Activated CD4-positive, alpha-beta memory T cell treated with anti-CD3 and anti-CD28 coated beads for 36 hours (primary cell): ENCODE data around the gene CAPZB. TPM values are rescaled to one million over a fixed set of nuclear protein-coding genes. Genes with fewer than 3 reads are reported as not detected.

Source experiments
- CTCF ChIA-PET: fragments of 350-600 bp; sonication (Branson Sonifier 250); formaldehyde crosslinking; loops from one replicate; lab custom pipeline; 2021; ENCODE audit warnings: antibody characterized with exemption, inconsistent platforms; lab: Charles Lee
- POLR2A ChIA-PET: fragments of 350-600 bp; sonication (Branson Sonifier 250); formaldehyde crosslinking; loops from one replicate; lab custom pipeline; 2021; ENCODE audit warnings: antibody characterized with exemption; lab: Charles Lee
- DNase-seq: peaks from one replicate; pipeline ENCODE4 v3.0.0-alpha.2; 2020
- H3K27ac Mint-ChIP-seq: one replicate; pipeline ENCODE4 v1.8.0; 2021; ENCODE audit warnings: mixed read lengths
- H3K27me3 Mint-ChIP-seq: one replicate; pipeline ENCODE4 v1.8.0; 2021; ENCODE audit warnings: mixed read lengths
- H3K36me3 Mint-ChIP-seq: one replicate; pipeline ENCODE4 v1.8.0; 2021; ENCODE audit warnings: mixed read lengths
- H3K4me1 Mint-ChIP-seq: one replicate; pipeline ENCODE4 v1.8.0; 2021; ENCODE audit warnings: low read depth, mixed read lengths
- H3K4me3 Mint-ChIP-seq: one replicate; pipeline ENCODE4 v1.8.0; 2021; ENCODE audit warnings: mild to moderate bottlenecking, mixed read lengths
- H3K9me3 Mint-ChIP-seq: one replicate; pipeline ENCODE4 v1.8.0; 2021; ENCODE audit warnings: mixed read lengths
- intact Hi-C: fragments of 100-400 bp; cut with micrococcal nuclease; formaldehyde crosslinking; loops from one replicate; pipeline ENCODE4 v1.15.1; 2023
- total RNA-seq, 2 experiments: library from RNA; stranded (reverse); gene quantifications; one replicate each; pipeline ENCODE4 v1.2.3, GENCODE V29; 2021

CAPZB gene
- total RNA-seq, 2 experiments from 2014 or later, result 388 to 419 TPM

DNA sequence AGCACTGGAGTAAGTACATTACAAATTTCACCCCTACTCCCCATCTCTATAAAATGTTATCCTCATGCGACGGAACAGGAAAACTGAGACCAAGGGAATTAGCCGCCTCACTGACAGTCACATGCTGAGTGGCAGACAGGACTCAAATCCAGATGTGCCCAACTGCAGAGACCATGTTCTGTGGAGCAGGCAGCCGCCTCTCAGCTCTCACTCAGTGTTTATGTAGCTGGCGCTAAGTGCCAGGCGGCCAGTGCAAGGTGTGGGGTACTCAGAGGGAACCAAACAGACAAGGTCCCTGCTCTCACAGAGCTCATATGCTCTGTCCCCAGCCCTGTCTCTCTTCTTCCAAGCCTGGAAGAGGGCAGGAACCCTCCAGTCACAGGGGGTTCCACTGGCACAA is 5.1 kb downstream of the CAPZB start:
- H3K9me3 Mint-ChIP-seq, result no peaks in the 10 kb centered on the region
- peaks cover 87% of the 10 kb centered on the region for H3K4me1 Mint-ChIP-seq
- H3K36me3 Mint-ChIP-seq, result peaks cover 10% of the 10 kb centered on the region
- intact Hi-C loops, result loop anchor here (10.0 kb wide), 1 partner anchor 525 kb away; the partner anchor contains the start of gene IFFO2
- H3K4me3 Mint-ChIP-seq, result no peak overlapping the region
- DNase-seq, result no peak
- POLR2A ChIA-PET, result interaction anchor here (0.7 to 1.8 kb wide), 2 partner anchors 8 to 16 kb away, joined by 3 to 4 read pairs; no protein-coding TSS in a partner anchor
- no peaks in the 10 kb centered on the region for H3K27me3 Mint-ChIP-seq
- no peak overlapping the region for H3K27ac Mint-ChIP-seq
- CTCF ChIA-PET, result interaction anchor here (1.8 kb wide), 1 partner anchor 47 kb away, joined by 4 read pairs; no protein-coding TSS in a partner anchor

DNA sequence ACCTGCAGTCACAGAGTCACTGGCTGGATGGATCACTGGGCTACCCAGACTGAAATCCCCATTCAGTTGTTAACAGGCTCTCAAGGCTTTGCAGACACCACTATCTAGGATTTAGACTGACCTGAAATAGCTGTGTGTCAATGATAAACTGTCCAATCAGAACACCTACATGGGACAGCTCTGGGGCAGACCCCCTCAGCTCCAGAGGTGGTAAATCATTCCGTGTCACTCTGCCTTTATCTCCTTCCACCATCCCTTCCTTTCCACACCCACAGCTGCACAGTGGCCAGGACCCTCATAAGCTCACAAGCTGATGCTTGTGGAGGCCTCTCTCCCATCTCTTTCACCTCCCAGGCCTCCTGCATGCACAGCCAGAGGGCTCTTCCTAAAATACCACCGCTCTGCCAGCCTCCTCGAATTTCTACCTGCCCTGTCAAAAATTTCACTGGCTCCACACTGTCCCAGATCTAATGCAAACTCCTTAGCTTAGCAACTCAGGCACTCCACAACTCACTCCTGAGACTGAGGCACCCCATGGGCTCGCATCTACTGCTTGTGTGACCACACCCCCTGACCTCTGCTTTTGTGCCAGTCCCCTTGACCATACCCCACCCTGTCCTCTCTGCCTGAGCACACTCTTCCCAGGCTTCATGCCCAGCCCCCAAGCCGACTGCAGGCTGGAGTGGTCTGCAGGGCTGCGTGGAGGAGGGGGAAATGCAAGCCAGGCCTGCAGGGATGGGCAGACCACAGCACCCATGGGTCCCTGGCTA is 5.8 kb downstream of the CAPZB start:
- H3K4me3 Mint-ChIP-seq, result no peak overlapping the region

DNA sequence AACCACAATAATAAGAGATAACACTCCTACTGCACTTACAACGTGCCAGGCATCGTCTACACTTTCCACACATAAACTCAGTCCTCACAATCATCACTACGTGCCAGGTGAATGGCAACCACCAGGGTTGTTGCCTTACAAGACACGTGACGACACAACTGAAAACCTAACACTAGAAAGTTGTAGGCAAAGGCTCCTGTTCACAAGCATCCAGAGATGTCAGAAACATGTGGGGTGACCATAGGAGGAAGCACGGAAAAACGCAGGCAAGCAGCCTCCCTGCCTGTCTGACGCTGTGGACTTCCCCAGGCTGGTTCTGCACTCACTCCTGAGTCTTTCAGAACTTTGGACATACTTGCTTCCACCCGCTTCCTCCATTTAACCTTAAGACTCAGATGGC is 7.0 kb downstream of the CAPZB start:
- ChIA-PET CTCF (interaction anchor here (0.9 to 1.4 kb wide), 4 partner anchors 9 to 104 kb away, joined by 3 to 6 read pairs (median 4); no protein-coding TSS in a partner anchor), POLR2A (interaction anchor here (0.8 to 2.1 kb wide), 2 partner anchors 10 to 13 kb away, joined by 3 to 9 read pairs; no protein-coding TSS in a partner anchor)
- no peak for DNase-seq
- Mint-ChIP-seq H3K36me3 (peaks cover 13% of the 10 kb centered on the region), H3K9me3 (no peaks in the 10 kb centered on the region), H3K4me3 (peak overlapping the region; percentile 4), H3K27me3 (no peaks in the 10 kb centered on the region), H3K4me1 (peaks cover 98% of the 10 kb centered on the region), H3K27ac (peak overlapping the region; percentile 93)
- intact Hi-C loops, result no loop called here

More for the DNA sequence above, 5.8 kb downstream of the CAPZB start:
- Mint-ChIP-seq H3K9me3 (no peaks in the 10 kb centered on the region), H3K27me3 (no peaks in the 10 kb centered on the region), H3K4me1 (peaks cover 94% of the 10 kb centered on the region), H3K36me3 (peaks cover 16% of the 10 kb centered on the region), H3K27ac (peak overlapping the region; percentile 47)
- ChIA-PET CTCF (interaction anchor here (1.3 to 1.8 kb wide), 2 partner anchors 8 to 46 kb away, joined by 4 to 6 read pairs; no protein-coding TSS in a partner anchor), POLR2A (interaction anchor here (0.7 to 1.2 kb wide), 2 partner anchors 8 to 17 kb away, joined by 3 read pairs; no protein-coding TSS in a partner anchor)
- intact Hi-C loops, result loop anchor here (10.0 kb wide), 1 partner anchor 525 kb away; the partner anchor contains the start of gene IFFO2
- no peak for DNase-seq

DNA sequence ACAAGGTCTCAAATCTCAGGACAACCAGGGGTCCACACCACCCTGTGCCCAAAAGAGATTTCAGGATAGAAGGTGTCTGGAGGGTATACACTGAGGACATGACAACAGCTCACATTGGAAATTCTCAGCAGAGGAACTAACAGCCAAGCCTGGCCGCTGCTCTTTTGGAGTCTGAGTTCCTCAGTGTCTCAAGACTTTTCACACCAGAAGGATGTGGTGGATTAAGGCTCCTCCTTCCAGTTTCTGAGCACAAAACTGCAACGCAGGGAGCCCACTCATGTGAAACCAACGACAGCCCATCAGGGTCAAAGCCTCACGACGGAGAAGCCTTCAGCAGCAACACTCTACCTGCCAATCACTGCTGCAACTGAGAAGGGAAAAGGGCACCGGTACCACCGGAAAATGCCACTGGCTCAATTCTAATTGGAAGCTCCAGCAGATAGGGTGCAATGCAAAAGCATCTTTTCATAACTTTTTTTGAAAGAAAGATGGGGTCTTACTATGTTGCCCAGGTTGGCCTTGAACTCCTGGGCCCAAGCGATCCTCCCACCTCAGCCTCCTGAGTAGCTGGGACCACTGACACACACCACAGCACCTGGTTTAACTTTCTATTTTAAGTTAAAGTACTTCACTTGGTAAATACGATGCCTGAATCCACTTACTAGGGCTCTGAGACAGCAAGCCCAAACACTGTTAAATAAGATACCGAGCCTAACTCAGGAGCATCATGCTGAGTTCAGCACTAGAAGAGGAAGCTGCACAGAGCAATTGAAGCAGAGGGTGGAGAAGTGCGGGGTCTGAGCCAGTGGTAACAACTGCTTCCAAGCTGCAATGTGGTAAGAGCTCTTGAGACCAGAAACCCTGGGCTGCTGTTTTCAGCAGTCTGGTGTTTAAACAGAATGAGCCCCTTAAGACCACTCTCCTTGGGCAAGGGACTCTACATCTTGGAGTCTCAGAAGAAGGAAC is 7.8 kb downstream of the CAPZB start:
- POLR2A ChIA-PET, result interaction anchor here (0.8 to 2.1 kb wide), 6 partner anchors 8 to 29 kb away, joined by 3 to 9 read pairs (median 4); partner anchors contain the start of gene CAPZB
- Mint-ChIP-seq H3K36me3 (peaks cover 8% of the 10 kb centered on the region), H3K27ac (peak overlapping the region; percentile 93), H3K4me1 (peaks cover 96% of the 10 kb centered on the region), H3K4me3 (peak overlapping the region; percentile 59), H3K27me3 (no peaks in the 10 kb centered on the region), H3K9me3 (no peaks in the 10 kb centered on the region)
- intact Hi-C loops, result loop anchor here (1.0 to 2.0 kb wide), 3 partner anchors 8 to 23 kb away; no protein-coding TSS in a partner anchor
- CTCF ChIA-PET, result interaction anchor here (0.8 to 1.4 kb wide), 6 partner anchors 10 to 177 kb away, joined by 3 to 5 read pairs (median 4); no protein-coding TSS in a partner anchor
- peak; percentile 68 for DNase-seq

DNA sequence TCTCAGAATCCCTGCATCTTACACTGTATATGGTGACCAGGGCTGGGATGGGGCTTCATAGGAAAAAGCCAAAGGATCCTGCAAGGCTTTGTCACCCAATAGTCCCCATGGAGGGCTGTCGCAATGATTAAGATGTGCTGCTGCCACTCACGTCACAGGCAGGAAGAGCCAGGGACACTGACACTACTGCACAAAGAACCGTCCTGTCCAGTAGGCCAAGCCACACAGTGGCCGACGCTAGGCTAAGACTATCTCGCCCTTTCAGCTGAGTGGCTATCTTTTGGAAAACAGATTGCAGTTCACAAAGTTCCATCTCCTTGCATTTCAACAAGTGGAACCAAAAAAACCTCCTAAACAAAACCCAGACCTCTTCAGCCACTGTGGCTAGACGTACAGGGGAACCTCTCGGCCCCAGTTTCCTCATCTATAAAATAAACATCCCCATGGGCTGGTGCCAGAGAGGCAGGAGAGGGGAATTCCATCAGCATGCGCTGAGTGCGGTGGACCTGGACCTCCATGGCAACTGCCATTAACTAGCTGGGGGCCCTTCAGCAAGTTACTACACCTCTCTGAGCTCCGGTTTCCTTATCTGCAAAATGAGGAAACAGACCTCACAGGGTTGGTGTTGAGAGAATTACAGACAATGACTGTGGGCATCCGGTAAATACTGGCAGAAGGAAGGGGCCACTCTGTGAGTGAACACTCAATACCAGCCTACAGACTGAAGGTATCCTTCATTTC is 8.7 kb downstream of the CAPZB start:
- peak; percentile 63 for DNase-seq
- peaks cover 14% of the 10 kb centered on the region for H3K36me3 Mint-ChIP-seq
- H3K27me3 Mint-ChIP-seq, result no peaks in the 10 kb centered on the region
- H3K4me3 Mint-ChIP-seq, result peak overlapping the region; percentile 59
- CTCF ChIA-PET, result interaction anchor here (0.8 to 1.4 kb wide), 4 partner anchors 11 to 178 kb away, joined by 3 to 5 read pairs (median 4); no protein-coding TSS in a partner anchor
- H3K27ac Mint-ChIP-seq, result peak overlapping the region; percentile 93
- no peaks in the 10 kb centered on the region for H3K9me3 Mint-ChIP-seq
- intact Hi-C loops, result loop anchor here (1.0 to 2.0 kb wide), 3 partner anchors 7 to 22 kb away; no protein-coding TSS in a partner anchor
- H3K4me1 Mint-ChIP-seq, result peaks cover 94% of the 10 kb centered on the region
- POLR2A ChIA-PET, result interaction anchor here (0.6 to 2.1 kb wide), 6 partner anchors 8 to 121 kb away, joined by 3 to 9 read pairs (median 4); partner anchors contain the start of gene CAPZB

DNA sequence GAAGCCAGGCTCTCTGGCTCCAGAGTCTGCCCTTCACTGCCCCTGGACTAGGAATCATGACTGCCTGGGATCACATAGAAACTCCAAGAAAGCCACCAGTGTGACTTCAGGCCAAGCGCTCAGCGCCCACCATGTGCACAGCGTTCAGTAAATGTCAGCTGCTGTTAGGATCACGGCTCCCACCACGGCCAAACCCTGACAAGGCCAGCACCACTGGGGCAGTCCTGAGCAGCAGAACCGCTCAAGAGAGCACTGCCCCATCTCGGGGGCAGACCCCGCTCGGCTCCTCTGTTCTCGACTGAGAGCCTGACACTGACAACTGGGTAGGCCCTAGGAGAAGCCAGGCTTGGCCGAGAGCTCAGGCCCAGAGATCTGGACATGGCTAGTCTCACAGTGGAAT is 10.0 kb downstream of the CAPZB start:
- intact Hi-C loops, result no loop called here
- DNase-seq, result no peak
- Mint-ChIP-seq H3K4me3 (no peak overlapping the region), H3K36me3 (peaks cover 14% of the 10 kb centered on the region), H3K9me3 (no peaks in the 10 kb centered on the region), H3K4me1 (peaks cover 94% of the 10 kb centered on the region), H3K27me3 (no peaks in the 10 kb centered on the region), H3K27ac (peak overlapping the region; percentile 93)
- ChIA-PET CTCF (interaction anchor here (1.4 kb wide), 1 partner anchor 107 kb away, joined by 3 read pairs; no protein-coding TSS in a partner anchor), POLR2A (no interaction called here)

DNA sequence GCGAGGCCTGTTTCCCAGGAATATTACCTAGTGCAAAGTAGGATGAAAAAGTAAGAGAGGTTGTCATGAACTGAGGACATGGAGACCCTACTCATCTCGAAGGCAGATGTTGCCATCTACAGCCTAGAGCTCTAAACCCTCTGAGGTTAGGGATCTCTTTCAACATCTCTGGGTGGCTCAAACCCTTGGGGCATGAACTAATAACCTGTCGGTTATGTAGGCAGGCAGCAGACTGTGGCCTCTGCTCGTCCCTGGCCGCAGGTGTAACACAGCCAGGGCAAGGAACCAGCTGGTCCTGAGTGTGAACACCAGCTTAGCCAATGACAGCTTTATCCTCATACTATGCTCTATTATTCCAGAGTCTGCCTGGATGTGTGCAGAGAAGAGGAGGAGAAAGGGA is 13.2 kb downstream of the CAPZB start:
- Mint-ChIP-seq H3K4me3 (no peak overlapping the region), H3K27ac (peak overlapping the region; percentile 66), H3K36me3 (peaks cover 14% of the 10 kb centered on the region), H3K9me3 (no peaks in the 10 kb centered on the region), H3K4me1 (peaks cover 94% of the 10 kb centered on the region), H3K27me3 (no peaks in the 10 kb centered on the region)
- POLR2A ChIA-PET, result interaction anchor here (1.4 to 1.5 kb wide), 2 partner anchors 9 to 17 kb away, joined by 4 read pairs; no protein-coding TSS in a partner anchor
- intact Hi-C loops, result no loop called here
- CTCF ChIA-PET, result interaction anchor here (0.7 to 2.1 kb wide), 2 partner anchors 110 to 182 kb away, joined by 3 to 7 read pairs; no protein-coding TSS in a partner anchor
- DNase-seq, result no peak

DNA sequence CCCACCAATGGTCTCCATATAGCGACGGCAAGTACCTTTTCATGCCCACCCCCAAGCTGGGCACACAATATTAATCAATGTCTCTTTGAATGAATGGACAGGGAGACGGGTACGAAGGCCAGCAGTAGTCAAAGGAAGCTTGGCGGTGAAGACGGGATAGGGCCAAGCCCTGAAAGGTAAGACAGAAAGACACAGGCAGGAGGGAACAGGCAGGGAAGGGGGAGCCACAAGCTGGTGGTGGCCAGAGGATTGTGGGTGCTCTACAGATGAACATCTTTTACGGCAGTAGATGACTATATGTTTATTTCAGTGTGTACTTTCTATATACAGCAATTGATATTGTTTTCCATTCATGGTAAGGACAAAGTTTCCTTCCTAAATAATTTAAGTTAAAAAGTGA is 16.3 kb downstream of the CAPZB start:
- ChIA-PET POLR2A (interaction anchor here (1.1 to 4.1 kb wide), 4 partner anchors 8 to 16 kb away, joined by 4 to 15 read pairs (median 7); partner anchors contain the start of gene CAPZB), CTCF (interaction anchor here (0.7 to 2.2 kb wide), 6 partner anchors 10 to 178 kb away, joined by 3 to 9 read pairs (median 4); no protein-coding TSS in a partner anchor)
- intact Hi-C loops, result loop anchor here (1.0 to 10.0 kb wide), 4 partner anchors 8 to 214 kb away; partner anchors contain the start of genes CAPZB, EMC1 and MRTO4
- peak; percentile 50 for DNase-seq
- Mint-ChIP-seq H3K9me3 (no peaks in the 10 kb centered on the region), H3K27ac (peak overlapping the region; percentile 91), H3K36me3 (peaks cover 16% of the 10 kb centered on the region), H3K4me3 (peak overlapping the region; percentile 39), H3K4me1 (peaks cover 88% of the 10 kb centered on the region), H3K27me3 (no peaks in the 10 kb centered on the region)

DNA sequence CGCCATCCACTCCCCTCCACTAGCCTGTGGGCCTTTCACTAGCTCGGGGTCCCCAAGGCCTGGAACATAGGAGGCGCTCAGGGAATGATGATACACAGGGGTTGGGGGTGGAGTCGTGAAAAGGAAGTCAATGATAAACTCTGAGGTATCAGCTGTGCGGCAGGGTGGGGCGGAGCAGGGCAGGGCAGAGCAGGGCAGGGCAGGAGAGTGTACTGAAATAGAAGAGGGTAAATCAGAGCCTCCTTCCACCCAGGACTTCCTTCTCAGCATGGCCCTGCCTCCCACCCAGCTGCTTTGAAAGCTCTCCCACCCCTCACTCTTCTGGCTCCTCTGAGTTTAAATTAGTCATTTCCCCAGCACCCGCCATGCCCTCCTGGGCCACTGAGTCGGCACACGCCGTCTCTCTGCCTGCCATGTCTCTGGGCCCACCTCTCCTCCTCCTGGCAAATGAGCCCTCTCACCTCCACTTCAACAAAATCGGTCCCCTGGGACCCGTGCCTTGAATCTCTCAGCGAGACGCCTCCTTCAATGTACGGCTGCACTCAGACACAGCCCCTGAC is 16.9 kb downstream of the CAPZB start:
- H3K36me3 Mint-ChIP-seq, result peaks cover 19% of the 10 kb centered on the region
- POLR2A ChIA-PET, result interaction anchor here (1.1 to 4.1 kb wide), 5 partner anchors 9 to 20 kb away, joined by 3 to 15 read pairs (median 5); partner anchors contain the start of gene CAPZB
- no peaks in the 10 kb centered on the region for H3K27me3 Mint-ChIP-seq
- H3K4me1 Mint-ChIP-seq, result peaks cover 89% of the 10 kb centered on the region
- DNase-seq, result peak; percentile 82
- intact Hi-C loops, result loop anchor here (1.0 to 10.0 kb wide), 3 partner anchors 9 to 214 kb away; partner anchors contain the start of genes CAPZB, EMC1 and MRTO4
- CTCF ChIA-PET, result interaction anchor here (1.3 to 2.2 kb wide), 2 partner anchors 10 to 15 kb away, joined by 7 to 9 read pairs; no protein-coding TSS in a partner anchor
- no peaks in the 10 kb centered on the region for H3K9me3 Mint-ChIP-seq
- H3K27ac Mint-ChIP-seq, result peak overlapping the region; percentile 91
- H3K4me3 Mint-ChIP-seq, result peak overlapping the region; percentile 39
